H1 (cell line): Measurements from ENCODE around the gene TMEM255B. TPM values are rescaled to one million over a fixed set of nuclear protein-coding genes. Genes with fewer than 3 reads are reported as not detected.

Experiments
- CTCF ChIA-PET: fragments of 300-600 bp; sonication (Branson Sonifier 250); formaldehyde crosslinking; loops from one replicate; lab custom pipeline; 2021; ENCODE audit not compliant: partially characterized antibody; lab: Charles Lee
- POLR2A ChIA-PET: fragments of 300-600 bp; sonication (Branson Sonifier 250); formaldehyde crosslinking; loops from one replicate; lab custom pipeline; 2021; ENCODE audit warnings: inconsistent platforms; ENCODE audit not compliant: partially characterized antibody; lab: Charles Lee
- DNase-seq, 2 experiments: peaks; one replicate each; pipeline versions ENCODE4 v3.0.0 to v3.0.0-alpha.2; 2010 to 2022; ENCODE audit warnings: low spot score in 2 of 2, low read depth in 1 of 2, mixed read lengths in 1 of 2
- FAIRE-seq: peaks from 2 replicates; lab custom pipeline; 2011; peaks lifted over from hg19 to GRCh38; lab: Jason Lieb, UNC
- H2AFZ ChIP-seq: 2 replicates; pipeline ENCODE4 v1.8.1; 2012; ENCODE audit warnings: low read length, inconsistent platforms
- H2AK5ac ChIP-seq: 2 replicates; pipeline ENCODE4 v1.6.1; 2013; ENCODE audit warnings: low read depth, low read length
- H2BK120ac ChIP-seq: replicated peaks from 2 replicates; pipeline ENCODE3; 2013; ENCODE audit warnings: low read depth, low read length, inconsistent platforms
- H2BK12ac ChIP-seq: 2 replicates; pipeline ENCODE4 v1.6.1; 2013; ENCODE audit warnings: low read depth, low read length
- H2BK15ac ChIP-seq: 2 replicates; pipeline ENCODE4 v1.6.1; 2013; ENCODE audit warnings: low read length
- H2BK20ac ChIP-seq: 2 replicates; pipeline ENCODE4 v1.6.1; 2013; ENCODE audit warnings: low read length
- H2BK5ac ChIP-seq: 2 replicates; pipeline ENCODE4 v1.6.1; 2013; ENCODE audit warnings: low read depth, low read length
- H3K14ac ChIP-seq: 2 replicates; pipeline ENCODE4 v1.6.1; 2013; ENCODE audit warnings: inconsistent platforms; ENCODE audit not compliant: insufficient read length
- H3K18ac ChIP-seq: 2 replicates; pipeline ENCODE4 v1.6.1; 2013; ENCODE audit warnings: low read length; ENCODE audit errors: extremely low read depth
- H3K23ac ChIP-seq: 2 replicates; pipeline ENCODE4 v1.6.1; 2013; ENCODE audit warnings: inconsistent platforms; ENCODE audit not compliant: insufficient read length
- H3K23me2 ChIP-seq: 2 replicates; pipeline ENCODE4 v1.6.1; 2013; ENCODE audit warnings: low read depth, low read length
- H3K27ac ChIP-seq: 2 replicates; pipeline ENCODE4 v1.6.1; 2011; ENCODE audit warnings: low read depth, low read length, inconsistent platforms
- H3K27me3 ChIP-seq, 4 experiments: replicated peaks in 1 of 4; 1 replicate in 1 of 4; 2 replicates in 3 of 4; pipeline versions ENCODE4 v1.6.1 to v1.8.1; 2011 to 2013; ENCODE audit warnings: low read length in 3 of 4, mild to moderate bottlenecking in 3 of 4, inconsistent platforms in 2 of 4, mixed read lengths in 2 of 4, moderate library complexity in 1 of 4; ENCODE audit not compliant: control insufficient read depth in 3 of 4, insufficient read depth in 3 of 4; ENCODE audit errors: extremely low read depth in 1 of 4
- H3K36me3 ChIP-seq, 4 experiments: 2 replicates each; pipeline versions ENCODE4 v1.6.1 to v1.8.1; 2011 to 2013; ENCODE audit warnings: mild to moderate bottlenecking in 4 of 4, low read length in 3 of 4, moderate library complexity in 2 of 4, control low read depth in 1 of 4, inconsistent platforms in 1 of 4; ENCODE audit not compliant: insufficient read depth in 4 of 4, control insufficient read depth in 2 of 4
- H3K4ac ChIP-seq: replicated peaks from 2 replicates; pipeline ENCODE3; 2013; ENCODE audit warnings: low read length, low read depth, mixed read lengths, inconsistent platforms; ENCODE audit not compliant: insufficient read length
- H3K4me1 ChIP-seq, 4 experiments: replicated peaks in 1 of 4; 1 replicate in 1 of 4; 2 replicates in 3 of 4; pipeline versions ENCODE4 v1.6.1 to v1.8.1; 2011 to 2013; ENCODE audit warnings: low read length in 3 of 4, inconsistent platforms in 2 of 4, mixed read lengths in 1 of 4; ENCODE audit not compliant: insufficient read depth in 4 of 4, control insufficient read depth in 3 of 4
- H3K4me2 ChIP-seq, 2 experiments: 2 replicates each; pipeline versions ENCODE4 v1.6.1 to v1.8.1; 2011 to 2013; ENCODE audit warnings: low read depth in 2 of 2, low read length in 2 of 2, control low read depth in 1 of 2, inconsistent platforms in 1 of 2, mild to moderate bottlenecking in 1 of 2; ENCODE audit not compliant: insufficient read depth in 1 of 2
- H3K4me3 ChIP-seq, 4 experiments: fragments of 200-600, 300-600 bp in 1 of 4; sonication (generic), shearing (Covaris generic), sonication (Bioruptor Twin) in 1 of 4; 2 replicates each; pipeline versions ENCODE4 v1.5.1 to v1.8.1; 2011 to 2016; ENCODE audit warnings: low read length in 4 of 4, low read depth in 3 of 4, control low read depth in 2 of 4, inconsistent platforms in 2 of 4, mild to moderate bottlenecking in 2 of 4, mixed read lengths in 1 of 4, moderate library complexity in 1 of 4; ENCODE audit not compliant: insufficient read depth in 2 of 4; ENCODE audit errors: extremely low read depth in 1 of 4
- H3K56ac ChIP-seq: replicated peaks from 2 replicates; pipeline ENCODE3; 2013; ENCODE audit warnings: low read depth, mild to moderate bottlenecking, mixed read lengths, low read length, inconsistent platforms; ENCODE audit not compliant: insufficient read length
- H3K79me1 ChIP-seq: 2 replicates; pipeline ENCODE4 v1.6.1; 2013; ENCODE audit warnings: low read depth, low read length, control low read depth
- H3K79me2 ChIP-seq, 2 experiments: 2 replicates each; pipeline versions ENCODE4 v1.6.1 to v1.8.1; 2012 to 2013; ENCODE audit warnings: low read length in 2 of 2, mild to moderate bottlenecking in 2 of 2, inconsistent platforms in 1 of 2; ENCODE audit not compliant: insufficient read depth in 2 of 2, control insufficient read depth in 1 of 2
- H3K9ac ChIP-seq, 4 experiments: replicated peaks in 1 of 4; 1 replicate in 1 of 4; 2 replicates in 3 of 4; pipeline versions ENCODE4 v1.6.1 to v1.8.1; 2011 to 2013; ENCODE audit warnings: low read depth in 3 of 4, low read length in 3 of 4, control low read depth in 2 of 4, mild to moderate bottlenecking in 2 of 4, moderate library complexity in 2 of 4, inconsistent platforms in 1 of 4; ENCODE audit errors: extremely low read depth in 1 of 4
- H3K9me3 ChIP-seq, 2 experiments: 2 replicates each; pipeline versions ENCODE4 v1.6.1 to v1.8.1; 2012 to 2013; ENCODE audit warnings: mild to moderate bottlenecking in 2 of 2, moderate library complexity in 2 of 2, control low read depth in 1 of 2, inconsistent platforms in 1 of 2, low read depth in 1 of 2, low read length in 1 of 2, mixed read lengths in 1 of 2; ENCODE audit not compliant: insufficient read depth in 2 of 2
- H4K20me1 ChIP-seq, 2 experiments: replicated peaks in 1 of 2; 2 replicates each; pipeline versions ENCODE3 to v1.8.1; 2011 to 2013; ENCODE audit warnings: inconsistent platforms in 2 of 2, low read length in 2 of 2, mild to moderate bottlenecking in 1 of 2; ENCODE audit not compliant: insufficient read depth in 2 of 2, control insufficient read depth in 1 of 2
- H4K5ac ChIP-seq: 2 replicates; pipeline ENCODE4 v1.6.1; 2013; ENCODE audit warnings: low read length, low read depth, mixed read lengths, inconsistent platforms; ENCODE audit not compliant: insufficient read length
- H4K8ac ChIP-seq: 2 replicates; pipeline ENCODE4 v1.8.0; 2013; ENCODE audit warnings: mild to moderate bottlenecking, moderate library complexity, low read length, inconsistent platforms; ENCODE audit not compliant: insufficient read depth; ENCODE audit errors: extremely low read depth
- H4K91ac ChIP-seq: replicated peaks from 2 replicates; pipeline ENCODE3; 2013; ENCODE audit warnings: low read length, mixed read lengths, inconsistent platforms; ENCODE audit not compliant: insufficient read length
- CBX5 ChIP-seq: fragments of 300-800, 300-1000 bp; sonication (generic); IDR thresholded peaks from 2 replicates; pipeline ENCODE4 v1.7.1; 2016; ENCODE audit warnings: antibody characterized with exemption, low read length, low read depth
- CHD2 ChIP-seq: IDR thresholded peaks from 2 replicates; pipeline ENCODE4 v1.6.1; 2012; ENCODE audit warnings: low read length, improper control_type of control experiment
- FOSL1 ChIP-seq: IDR thresholded peaks from 2 replicates; pipeline ENCODE4 v1.6.1; 2011; ENCODE audit warnings: mild to moderate bottlenecking, low read depth, low read length, moderate library complexity; ENCODE audit not compliant: insufficient read depth
- HDAC6 ChIP-seq: IDR thresholded peaks from one replicate; pipeline ENCODE4 v1.7.1; 2012; ENCODE audit warnings: low read depth, mild to moderate bottlenecking, inconsistent platforms, low read length, moderate library complexity
- JUN ChIP-seq: IDR thresholded peaks from 2 replicates; pipeline ENCODE4 v1.6.1; 2011; ENCODE audit warnings: low read depth, mild to moderate bottlenecking, improper control_type of control experiment, low read length
- PHF8 ChIP-seq: fragments of 200-600 bp; sonication (generic); conservative IDR thresholded peaks from 2 replicates; pipeline ENCODE4 v1.7.1; 2012; ENCODE audit warnings: low read depth, mild to moderate bottlenecking, inconsistent platforms, low read length, moderate library complexity
- POLR2A ChIP-seq, 2 experiments: IDR thresholded peaks; 1 replicate in 1 of 2; 2 replicates in 1 of 2; pipeline ENCODE4 v1.6.1; 2011; ENCODE audit warnings: low read depth in 2 of 2, low read length in 2 of 2, mild to moderate bottlenecking in 2 of 2; ENCODE audit errors: control extremely low read depth in 1 of 2
- POLR2AphosphoS5 ChIP-seq: IDR thresholded peaks from 2 replicates; pipeline ENCODE4 v1.6.1; 2011; ENCODE audit warnings: low read depth, low read length
- RXRA ChIP-seq: IDR thresholded peaks from 2 replicates; pipeline ENCODE4 v1.6.1; 2011; ENCODE audit warnings: low read depth, mild to moderate bottlenecking, low read length, moderate library complexity; ENCODE audit not compliant: insufficient read depth
- SRF ChIP-seq: IDR thresholded peaks from 2 replicates; pipeline ENCODE4 v1.6.1; 2011; ENCODE audit warnings: mild to moderate bottlenecking, low read depth, low read length, moderate library complexity
- SUZ12 ChIP-seq: fragments of 200-600 bp; sonication (generic); IDR thresholded peaks from 2 replicates; pipeline ENCODE4 v1.6.1; 2012; ENCODE audit warnings: mild to moderate bottlenecking, inconsistent platforms, low read length, moderate library complexity, mixed read lengths
- WGBS, 2 experiments: shearing (Covaris generic) in 1 of 2; methylation state at CpG; one replicate each; pipeline versions ENCODE4 v1.1.6 to v1.1.7; 2013 to 2015; ENCODE audit warnings: low lambda C conversion rate in 2 of 2, mixed read lengths in 2 of 2, inconsistent platforms in 1 of 2, low coverage in 1 of 2, missing lambda C conversion rate in 1 of 2; ENCODE audit not compliant: insufficient replicate concordance in 2 of 2, insufficient coverage in 1 of 2, insufficient read length in 1 of 2; ENCODE audit errors: extremely low coverage in 1 of 2, missing lambda C conversion rate in 1 of 2; 5-methylcytosine and 5-hydroxymethylcytosine counted together
- polyA plus RNA-seq, 7 experiments: library from polyadenylated mRNA; depleted of rRNA in 3 of 7; stranded (reverse) in 5 of 7; unstranded in 2 of 7; fragments of >200 nt in 5 of 7; fragments of 200-250 nt in 2 of 7; gene quantifications; 1 replicate in 5 of 7; 2 replicates in 1 of 7; 4 replicates in 1 of 7; pipeline versions ENCODE4 v1.2.1 to v1.2.3, GENCODE V29; 2011 to 2013; ENCODE audit warnings: missing spikeins in 2 of 7, mixed read lengths in 2 of 7
- total RNA-seq: library from RNA; stranded (reverse); fragmentation: NEBNext Ultra II Directional; extraction: Animal tissue kit (Norgen Biotek cat#: 25700); gene quantifications from 2 replicates; pipeline ENCODE4 v1.2.1, GENCODE V29; 2021
- TF ChIP-seq, protein P1 (sequence below), 3 experiments: IDR thresholded peaks; 1 replicate in 2 of 3; 2 replicates in 1 of 3; pipeline versions ENCODE4 v1.5.1 to v1.6.1; 2011; ENCODE audit warnings: low read length in 3 of 3, mild to moderate bottlenecking in 3 of 3, inconsistent platforms in 2 of 3, low read depth in 1 of 3, moderate library complexity in 1 of 3; ENCODE audit not compliant: insufficient read depth in 1 of 3; ENCODE audit errors: control extremely low read depth in 1 of 3

Gene TMEM255B
- total and polyA plus RNA-seq, 2 of the 8 experiments (the other 6 are each of a cell fraction or from before 2014, with no cell fraction given), result 3.4 to 4.4 TPM

DNA sequence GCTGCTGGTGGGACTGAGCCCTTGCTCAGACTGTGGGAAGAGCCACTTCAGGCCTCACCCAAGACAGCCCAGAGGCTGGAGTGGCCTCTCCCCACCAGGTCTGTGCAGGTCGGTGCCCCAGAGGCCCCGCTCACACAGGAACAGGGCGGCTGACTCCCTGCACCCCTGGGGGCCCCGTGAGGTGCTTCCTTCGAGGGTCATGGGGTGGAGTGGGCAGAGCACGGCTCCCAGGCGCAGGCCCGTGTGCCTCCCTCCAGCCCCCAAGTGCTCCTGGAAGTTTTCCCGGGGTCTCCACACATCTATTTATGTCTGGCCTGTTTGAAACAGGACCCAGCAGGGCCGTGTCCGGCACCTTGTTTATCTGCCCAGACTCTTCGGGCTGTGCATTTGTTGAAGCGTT, 9.5 kb upstream of the TMEM255B start:
- POLR2A ChIA-PET, result interaction anchor here (1.3 kb wide), 1 partner anchor 162 kb away, joined by 3 read pairs; no protein-coding TSS in a partner anchor
- H3K9ac ChIP-seq, result no peak overlapping the region
- CTCF ChIA-PET, result interaction anchor here (0.8 kb wide), 1 partner anchor 9 kb away, joined by 3 read pairs; no protein-coding TSS in a partner anchor
- TF ChIP-seq PHF8 (no peak), POLR2A (IDR thresholded peaks at IDR 0.05; ENCODE audit: control extremely low read depth in 1 of 2, low read depth in 2 of 2, low read length in 2 of 2) (no peak), SRF (no peak), CBX5 (no peak), JUN (no peak), CHD2 (no peak), SUZ12 (no peak), FOSL1 (no peak), POLR2AphosphoS5 (no peak), RXRA (no peak), HDAC6 (no peak)
- TF ChIP-seq, protein P1, sequence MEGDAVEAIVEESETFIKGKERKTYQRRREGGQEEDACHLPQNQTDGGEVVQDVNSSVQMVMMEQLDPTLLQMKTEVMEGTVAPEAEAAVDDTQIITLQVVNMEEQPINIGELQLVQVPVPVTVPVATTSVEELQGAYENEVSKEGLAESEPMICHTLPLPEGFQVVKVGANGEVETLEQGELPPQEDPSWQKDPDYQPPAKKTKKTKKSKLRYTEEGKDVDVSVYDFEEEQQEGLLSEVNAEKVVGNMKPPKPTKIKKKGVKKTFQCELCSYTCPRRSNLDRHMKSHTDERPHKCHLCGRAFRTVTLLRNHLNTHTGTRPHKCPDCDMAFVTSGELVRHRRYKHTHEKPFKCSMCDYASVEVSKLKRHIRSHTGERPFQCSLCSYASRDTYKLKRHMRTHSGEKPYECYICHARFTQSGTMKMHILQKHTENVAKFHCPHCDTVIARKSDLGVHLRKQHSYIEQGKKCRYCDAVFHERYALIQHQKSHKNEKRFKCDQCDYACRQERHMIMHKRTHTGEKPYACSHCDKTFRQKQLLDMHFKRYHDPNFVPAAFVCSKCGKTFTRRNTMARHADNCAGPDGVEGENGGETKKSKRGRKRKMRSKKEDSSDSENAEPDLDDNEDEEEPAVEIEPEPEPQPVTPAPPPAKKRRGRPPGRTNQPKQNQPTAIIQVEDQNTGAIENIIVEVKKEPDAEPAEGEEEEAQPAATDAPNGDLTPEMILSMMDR (IDR thresholded peaks at IDR 0.05; ENCODE audit: control extremely low read depth in 1 of 3, insufficient read depth in 1 of 3, low read depth in 1 of 3, low read length in 3 of 3), result no peak

More for the DNA sequence above, 9.5 kb upstream of the TMEM255B start:
- no peak overlapping the region for H2AFZ ChIP-seq
- H3K9me3 ChIP-seq, result peaks cover 9 to 10% of the 10 kb centered on the region in 2 experiments; a peak in 3 of 4 replicates
- no peak overlapping the region for H2BK20ac ChIP-seq
- H3K79me2 ChIP-seq, result no peaks in the 10 kb centered on the region
- no peak overlapping the region for H3K56ac ChIP-seq
- no peak overlapping the region for H3K18ac ChIP-seq
- no peak overlapping the region for H2AK5ac ChIP-seq
- no peak overlapping the region for H2BK15ac ChIP-seq
- peaks cover 0 to 7% of the 10 kb centered on the region in 2 experiments for H4K20me1 ChIP-seq
- no peaks in the 10 kb centered on the region for H3K79me1 ChIP-seq
- H2BK120ac ChIP-seq, result no peak overlapping the region
- 0 out of 2 replicates have a peak, but pooled peaks cover 4% of the 10 kb centered on the region for H3K23me2 ChIP-seq
- H3K4ac ChIP-seq, result no peak overlapping the region
- no peak overlapping the region for H3K14ac ChIP-seq
- no peak overlapping the region for H2BK5ac ChIP-seq
- peak overlapping the region; percentile 66 for H4K8ac ChIP-seq
- H4K5ac ChIP-seq, result no peak overlapping the region
- H3K4me3 ChIP-seq, result no peak overlapping the region
- no peak overlapping the region for H3K4me2 ChIP-seq
- no peak overlapping the region for H4K91ac ChIP-seq
- 0 out of 7 replicates have a peak, but pooled peaks cover 0 to 2% (median 0%) of the 10 kb centered on the region in 4 experiments for H3K4me1 ChIP-seq
- H3K23ac ChIP-seq, result no peak overlapping the region
- no peak overlapping the region for H3K27ac ChIP-seq
- no peaks in the 10 kb centered on the region; a peak in 1 of 8 replicates for H3K36me3 ChIP-seq
- WGBS, 2 experiments, result 94% methylated on average over 10 of the region's 13 CpGs; no CpG with 5 or more reads in 1 of the 2 experiments
- H3K27me3 ChIP-seq, result no peaks in the 10 kb centered on the region
- H2BK12ac ChIP-seq, result no peak overlapping the region
- DNase-seq, result no peak
- FAIRE-seq, result no peak
